HCT116 (cell line): Measurements from ENCODE around the gene PRLH. TPM values are rescaled to one million over a fixed set of nuclear protein-coding genes. Genes with fewer than 3 reads are reported as not detected.

Experiments used
- ATAC-seq: fragments of 200-7000 bp; cut with Tn5 transposase; 2 replicates; pipeline ENCODE4 v1.9.1; 2020; ENCODE audit warnings: mild to moderate bottlenecking, moderate library complexity
- BruUV-seq: library from RNA; stranded (reverse); fragments of 400-500 nt; replicated peaks from 2 replicates; lab custom pipeline; 2021; lab: Mats Ljungman, UMichigan
- CTCF ChIA-PET: fragments of 300-600 bp; sonication (Branson Sonifier 250); formaldehyde crosslinking; loops from one replicate; lab custom pipeline; 2021; ENCODE audit warnings: antibody characterized with exemption; lab: Charles Lee
- POLR2A ChIA-PET: fragments of 300-600, 350-600 bp; sonication (Branson Sonifier 250); formaldehyde crosslinking; loops from one replicate; lab custom pipeline; 2021; ENCODE audit warnings: antibody characterized with exemption; lab: Charles Lee
- RAD21 ChIA-PET, 2 experiments: fragments of 300-600 bp; sonication (Branson Sonifier 250); formaldehyde crosslinking; loops; one replicate each; lab custom pipeline; 2023; ENCODE audit warnings: low total read pairs in 2 of 2; ENCODE audit not compliant: uncharacterized antibody in 2 of 2, unreplicated experiment in 2 of 2, low non-redundant PET in 1 of 2; lab: Charles Lee
- DNase-seq: peaks from one replicate; pipeline ENCODE4 v3.0.0-alpha.2; 2010; ENCODE audit warnings: low read depth, low spot score
- H2AFZ ChIP-seq: fragments of 200-600 bp; shearing (Covaris generic), sonication (generic); 2 replicates; pipeline ENCODE4 v1.6.1; 2017; ENCODE audit warnings: low read depth, mixed run types, mixed read lengths, antibody characterized with exemption, low read length; ENCODE audit not compliant: poor library complexity, severe bottlenecking
- H3K27ac ChIP-seq: 2 replicates; pipeline ENCODE4 v1.5.1; 2012; ENCODE audit warnings: low read depth, low read length
- H3K27me3 ChIP-seq: fragments of 200-600 bp; sonication (generic); 2 replicates; pipeline ENCODE4 v1.6.1; 2016; ENCODE audit warnings: mixed run types, low read length, mixed read lengths; ENCODE audit not compliant: insufficient read depth
- H3K36me3 ChIP-seq, 2 experiments: fragments of 200-500 bp in 1 of 2; fragments of 200-600 bp in 1 of 2; sonication (Bioruptor generic) in 1 of 2; sonication (generic) in 1 of 2; 2 replicates each; pipeline versions ENCODE4 v1.5.1 to v1.6.1; 2014 to 2016; ENCODE audit warnings: low read length in 2 of 2, inconsistent platforms in 1 of 2, mixed read lengths in 1 of 2, mixed run types in 1 of 2; ENCODE audit not compliant: insufficient read depth in 2 of 2, control insufficient read depth in 1 of 2
- H3K4me1 ChIP-seq, 2 experiments: fragments of 200-600 bp in 1 of 2; sonication (generic) in 1 of 2; 2 replicates each; pipeline versions ENCODE4 v1.5.1 to v1.6.1; 2012 to 2017; ENCODE audit warnings: low read length in 2 of 2, inconsistent platforms in 1 of 2, mild to moderate bottlenecking in 1 of 2, mixed read lengths in 1 of 2, mixed run types in 1 of 2, moderate library complexity in 1 of 2; ENCODE audit not compliant: insufficient read depth in 2 of 2, control insufficient read depth in 1 of 2
- H3K4me2 ChIP-seq: fragments of 200-600 bp; sonication (generic); 2 replicates; pipeline ENCODE4 v1.6.1; 2017; ENCODE audit warnings: mixed run types, low read length, mixed read lengths
- H3K4me3 ChIP-seq, 2 experiments: fragments of 200-600 bp in 1 of 2; sonication (generic) in 1 of 2; replicated peaks in 1 of 2; 2 replicates each; pipeline ENCODE4 v1.5.1; 2011 to 2016; ENCODE audit warnings: low read length in 2 of 2, control low read depth in 1 of 2, low read depth in 1 of 2, mild to moderate bottlenecking in 1 of 2, mixed read lengths in 1 of 2, mixed run types in 1 of 2
- H3K79me2 ChIP-seq: fragments of 200-600 bp; sonication (generic); 2 replicates; pipeline ENCODE4 v1.6.1; 2017; ENCODE audit warnings: mild to moderate bottlenecking, mixed run types, low read length, moderate library complexity, mixed read lengths; ENCODE audit not compliant: insufficient read depth
- H3K9ac ChIP-seq: fragments of 200-600 bp; sonication (generic); 2 replicates; pipeline ENCODE4 v1.6.1; 2016; ENCODE audit warnings: low read length, mixed read lengths
- H3K9me2 ChIP-seq: fragments of 200-600 bp; sonication (generic), shearing (Covaris generic); 2 replicates; pipeline ENCODE4 v1.6.1; 2017; ENCODE audit warnings: mixed run types, mild to moderate bottlenecking, moderate library complexity; ENCODE audit not compliant: insufficient read depth
- H3K9me3 ChIP-seq, 2 experiments: fragments of 200-500 bp in 1 of 2; fragments of 200-600 bp in 1 of 2; sonication (Bioruptor generic) in 1 of 2; sonication (generic) in 1 of 2; 2 replicates each; pipeline ENCODE4 v1.6.1; 2014 to 2017; ENCODE audit warnings: low read length in 2 of 2, mixed read lengths in 2 of 2, inconsistent platforms in 1 of 2, low read depth in 1 of 2, mild to moderate bottlenecking in 1 of 2, mixed run types in 1 of 2, moderate library complexity in 1 of 2; ENCODE audit not compliant: control insufficient read depth in 1 of 2, insufficient read depth in 1 of 2
- H4K20me1 ChIP-seq: fragments of 200-600 bp; sonication (generic), shearing (Covaris generic); 2 replicates; pipeline ENCODE4 v1.6.1; 2017; ENCODE audit warnings: mixed run types, mild to moderate bottlenecking, moderate library complexity; ENCODE audit not compliant: insufficient read depth
- CBX3 ChIP-seq: IDR thresholded peaks from 2 replicates; pipeline ENCODE4 v1.6.1; 2012; ENCODE audit warnings: low read depth
- CEBPB ChIP-seq: IDR thresholded peaks from 2 replicates; pipeline ENCODE4 v1.6.1; 2012; ENCODE audit warnings: low read depth
- ELF1 ChIP-seq: IDR thresholded peaks from 2 replicates; pipeline ENCODE4 v1.6.1; 2012; ENCODE audit warnings: low read depth, borderline replicate concordance
- EZH2 ChIP-seq: fragments of 200-600 bp; sonication (generic); IDR thresholded peaks from 2 replicates; pipeline ENCODE4 v1.6.1; 2017; ENCODE audit warnings: antibody characterized with exemption, mixed run types
- EZH2phosphoT487 ChIP-seq: fragments of 200-600 bp; IDR thresholded peaks from 2 replicates; pipeline ENCODE4 v1.6.1; 2018; ENCODE audit warnings: antibody characterized with exemption, borderline replicate concordance
- FOSL1 ChIP-seq: IDR thresholded peaks from 2 replicates; pipeline ENCODE4 v1.6.1; 2012; ENCODE audit warnings: low read depth
- JUND ChIP-seq: IDR thresholded peaks from 2 replicates; pipeline ENCODE4 v1.6.1; 2012
- POLR2A ChIP-seq: IDR thresholded peaks from 2 replicates; pipeline ENCODE4 v1.7.0; 2011; ENCODE audit warnings: borderline replicate concordance; ENCODE audit not compliant: insufficient read depth, insufficient read length; ENCODE audit errors: extremely low read depth
- POLR2AphosphoS5 ChIP-seq: IDR thresholded peaks from 2 replicates; pipeline ENCODE4 v1.6.1; 2011; ENCODE audit warnings: mild to moderate bottlenecking, low read depth, low read length, moderate library complexity
- RAD21 ChIP-seq: IDR thresholded peaks from 2 replicates; pipeline ENCODE4 v1.6.1; 2012; ENCODE audit warnings: low read depth, mild to moderate bottlenecking
- SP1 ChIP-seq: IDR thresholded peaks from 2 replicates; pipeline ENCODE4 v1.6.1; 2012; ENCODE audit warnings: low read depth
- SRF ChIP-seq: IDR thresholded peaks from 2 replicates; pipeline ENCODE4 v1.6.1; 2012; ENCODE audit warnings: low read depth
- TCF7L2 ChIP-seq: IDR thresholded peaks from 2 replicates; pipeline ENCODE4 v1.7.0; 2011; ENCODE audit warnings: borderline replicate concordance, inconsistent platforms; ENCODE audit not compliant: insufficient read depth, insufficient read length; ENCODE audit errors: extremely low read depth
- YY1 ChIP-seq: IDR thresholded peaks from 2 replicates; pipeline ENCODE4 v1.6.1; 2011; ENCODE audit warnings: low read length, low read depth, moderate library complexity, mild to moderate bottlenecking; ENCODE audit not compliant: insufficient replicate concordance; ENCODE audit errors: extremely low read depth
- ZFX ChIP-seq: fragments of 450-650 bp; IDR thresholded peaks from 2 replicates; pipeline ENCODE4 v1.6.1; 2017
- ZNF274 ChIP-seq: fragments of 200-500 bp; sonication (Bioruptor generic); IDR thresholded peaks from 2 replicates; pipeline ENCODE4 v1.6.1; 2014; ENCODE audit warnings: mild to moderate bottlenecking, low read depth, low read length, inconsistent platforms
- intact Hi-C: fragments of 100-400 bp; cut with micrococcal nuclease; formaldehyde crosslinking; loops from 2 replicates; pipeline ENCODE4 v1.10.0; 2022
- total RNA-seq: library from RNA; stranded (reverse); gene quantifications from one replicate; pipeline ENCODE4 v1.2.1, GENCODE V29; 2021; ENCODE audit not compliant: unreplicated experiment
- TF ChIP-seq, protein P1 (sequence below): IDR thresholded peaks from 2 replicates; pipeline ENCODE4 v1.6.1; 2012; ENCODE audit warnings: low read depth
- TF ChIP-seq, protein P2 (sequence below), 3 experiments: fragments of 200-600 bp in 1 of 3; sonication (generic) in 1 of 3; IDR thresholded peaks in 2 of 3; conservative IDR thresholded peaks in 1 of 3; 2 replicates each; pipeline ENCODE4 v1.5.1; 2012 to 2017; ENCODE audit warnings: low read depth in 2 of 3, low read length in 2 of 3, antibody characterized with exemption in 1 of 3, borderline replicate concordance in 1 of 3, control low read depth in 1 of 3, mild to moderate bottlenecking in 1 of 3, mixed read lengths in 1 of 3, mixed run types in 1 of 3, moderate library complexity in 1 of 3; ENCODE audit not compliant: insufficient read depth in 1 of 3
- TF ChIP-seq, protein P3 (sequence below): IDR thresholded peaks from 2 replicates; pipeline ENCODE4 v1.6.1; 2011; ENCODE audit warnings: mild to moderate bottlenecking, low read length, moderate library complexity; ENCODE audit not compliant: insufficient replicate concordance; ENCODE audit errors: extremely low read depth
- TF ChIP-seq, protein P4 (sequence below): IDR thresholded peaks from 2 replicates; pipeline ENCODE4 v1.6.1; 2012

PRLH gene
- total RNA-seq, 1 experiment from 2014 or later: not detected

GRCh38 chr2:237564526-237565131 lies 1.7 kb upstream of the PRLH start:
- Histone ChIP-seq H3K9me2 (no peaks in the 10 kb centered on the region), H3K9me3 (0 out of 4 replicates have a peak, but pooled peaks cover 0 to 3% of the 10 kb centered on the region in 2 experiments), H3K4me3 (no peak overlapping the region), H3K9ac (no peak overlapping the region), H3K27ac (no peak overlapping the region), H3K36me3 (no peaks in the 10 kb centered on the region), H3K4me1 (no peaks in the 10 kb centered on the region), H3K4me2 (no peak overlapping the region), H2AFZ (no peak overlapping the region), H4K20me1 (no peaks in the 10 kb centered on the region), H3K79me2 (no peaks in the 10 kb centered on the region), H3K27me3 (no peaks in the 10 kb centered on the region)
- no TSS peak for BruUV-seq
- DNase-seq (no peak), ATAC-seq (no peak)
- ChIA-PET RAD21 (no interaction called here), CTCF (no interaction called here), POLR2A (no interaction called here)
- intact Hi-C loops: no loop called here
- TF ChIP-seq POLR2A (no peak), YY1 (no peak), TCF7L2 (no peak), SP1 (no peak), ELF1 (no peak), CBX3 (no peak), POLR2AphosphoS5 (no peak), EZH2 (no peak), EZH2phosphoT487 (no peak), JUND (no peak), RAD21 (no peak), SRF (no peak), ZNF274 (no peak), CEBPB (no peak), ZFX (no peak), FOSL1 (no peak)
- TF ChIP-seq, protein P1, sequence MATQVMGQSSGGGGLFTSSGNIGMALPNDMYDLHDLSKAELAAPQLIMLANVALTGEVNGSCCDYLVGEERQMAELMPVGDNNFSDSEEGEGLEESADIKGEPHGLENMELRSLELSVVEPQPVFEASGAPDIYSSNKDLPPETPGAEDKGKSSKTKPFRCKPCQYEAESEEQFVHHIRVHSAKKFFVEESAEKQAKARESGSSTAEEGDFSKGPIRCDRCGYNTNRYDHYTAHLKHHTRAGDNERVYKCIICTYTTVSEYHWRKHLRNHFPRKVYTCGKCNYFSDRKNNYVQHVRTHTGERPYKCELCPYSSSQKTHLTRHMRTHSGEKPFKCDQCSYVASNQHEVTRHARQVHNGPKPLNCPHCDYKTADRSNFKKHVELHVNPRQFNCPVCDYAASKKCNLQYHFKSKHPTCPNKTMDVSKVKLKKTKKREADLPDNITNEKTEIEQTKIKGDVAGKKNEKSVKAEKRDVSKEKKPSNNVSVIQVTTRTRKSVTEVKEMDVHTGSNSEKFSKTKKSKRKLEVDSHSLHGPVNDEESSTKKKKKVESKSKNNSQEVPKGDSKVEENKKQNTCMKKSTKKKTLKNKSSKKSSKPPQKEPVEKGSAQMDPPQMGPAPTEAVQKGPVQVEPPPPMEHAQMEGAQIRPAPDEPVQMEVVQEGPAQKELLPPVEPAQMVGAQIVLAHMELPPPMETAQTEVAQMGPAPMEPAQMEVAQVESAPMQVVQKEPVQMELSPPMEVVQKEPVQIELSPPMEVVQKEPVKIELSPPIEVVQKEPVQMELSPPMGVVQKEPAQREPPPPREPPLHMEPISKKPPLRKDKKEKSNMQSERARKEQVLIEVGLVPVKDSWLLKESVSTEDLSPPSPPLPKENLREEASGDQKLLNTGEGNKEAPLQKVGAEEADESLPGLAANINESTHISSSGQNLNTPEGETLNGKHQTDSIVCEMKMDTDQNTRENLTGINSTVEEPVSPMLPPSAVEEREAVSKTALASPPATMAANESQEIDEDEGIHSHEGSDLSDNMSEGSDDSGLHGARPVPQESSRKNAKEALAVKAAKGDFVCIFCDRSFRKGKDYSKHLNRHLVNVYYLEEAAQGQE: no peak
- TF ChIP-seq, protein P2, sequence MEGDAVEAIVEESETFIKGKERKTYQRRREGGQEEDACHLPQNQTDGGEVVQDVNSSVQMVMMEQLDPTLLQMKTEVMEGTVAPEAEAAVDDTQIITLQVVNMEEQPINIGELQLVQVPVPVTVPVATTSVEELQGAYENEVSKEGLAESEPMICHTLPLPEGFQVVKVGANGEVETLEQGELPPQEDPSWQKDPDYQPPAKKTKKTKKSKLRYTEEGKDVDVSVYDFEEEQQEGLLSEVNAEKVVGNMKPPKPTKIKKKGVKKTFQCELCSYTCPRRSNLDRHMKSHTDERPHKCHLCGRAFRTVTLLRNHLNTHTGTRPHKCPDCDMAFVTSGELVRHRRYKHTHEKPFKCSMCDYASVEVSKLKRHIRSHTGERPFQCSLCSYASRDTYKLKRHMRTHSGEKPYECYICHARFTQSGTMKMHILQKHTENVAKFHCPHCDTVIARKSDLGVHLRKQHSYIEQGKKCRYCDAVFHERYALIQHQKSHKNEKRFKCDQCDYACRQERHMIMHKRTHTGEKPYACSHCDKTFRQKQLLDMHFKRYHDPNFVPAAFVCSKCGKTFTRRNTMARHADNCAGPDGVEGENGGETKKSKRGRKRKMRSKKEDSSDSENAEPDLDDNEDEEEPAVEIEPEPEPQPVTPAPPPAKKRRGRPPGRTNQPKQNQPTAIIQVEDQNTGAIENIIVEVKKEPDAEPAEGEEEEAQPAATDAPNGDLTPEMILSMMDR (IDR thresholded peaks at IDR 0.05 in 2 of 3, conservative IDR thresholded peaks at IDR 0.05 in 1 of 3; ENCODE audit: borderline replicate concordance in 1 of 3, insufficient read depth in 1 of 3, low read depth in 2 of 3, low read length in 2 of 3): no peak
- TF ChIP-seq, protein P3, sequence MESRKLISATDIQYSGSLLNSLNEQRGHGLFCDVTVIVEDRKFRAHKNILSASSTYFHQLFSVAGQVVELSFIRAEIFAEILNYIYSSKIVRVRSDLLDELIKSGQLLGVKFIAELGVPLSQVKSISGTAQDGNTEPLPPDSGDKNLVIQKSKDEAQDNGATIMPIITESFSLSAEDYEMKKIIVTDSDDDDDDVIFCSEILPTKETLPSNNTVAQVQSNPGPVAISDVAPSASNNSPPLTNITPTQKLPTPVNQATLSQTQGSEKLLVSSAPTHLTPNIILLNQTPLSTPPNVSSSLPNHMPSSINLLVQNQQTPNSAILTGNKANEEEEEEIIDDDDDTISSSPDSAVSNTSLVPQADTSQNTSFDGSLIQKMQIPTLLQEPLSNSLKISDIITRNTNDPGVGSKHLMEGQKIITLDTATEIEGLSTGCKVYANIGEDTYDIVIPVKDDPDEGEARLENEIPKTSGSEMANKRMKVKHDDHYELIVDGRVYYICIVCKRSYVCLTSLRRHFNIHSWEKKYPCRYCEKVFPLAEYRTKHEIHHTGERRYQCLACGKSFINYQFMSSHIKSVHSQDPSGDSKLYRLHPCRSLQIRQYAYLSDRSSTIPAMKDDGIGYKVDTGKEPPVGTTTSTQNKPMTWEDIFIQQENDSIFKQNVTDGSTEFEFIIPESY: no peak
- TF ChIP-seq, protein P4, sequence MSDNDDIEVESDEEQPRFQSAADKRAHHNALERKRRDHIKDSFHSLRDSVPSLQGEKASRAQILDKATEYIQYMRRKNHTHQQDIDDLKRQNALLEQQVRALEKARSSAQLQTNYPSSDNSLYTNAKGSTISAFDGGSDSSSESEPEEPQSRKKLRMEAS: no peak
